Measurements from ENCODE around the gene FAM151A. TPM values are rescaled to one million over a fixed set of nuclear protein-coding genes. Genes with fewer than 3 reads are reported as not detected.

Gene FAM151A
- total RNA-seq = not detected
- long read RNA-seq, partial matches to known transcripts = 0 of 1 reads
- long read RNA-seq, other reads (novel, unspliced or antisense) = 1 of 1 reads

- no peak within 1 kb of the TSS for H3K27ac ChIP-seq
- no peak for DNase-seq
- H3K36me3 ChIP-seq = no peaks in the 10 kb centered on the region
- no peak within 1 kb of the TSS for H3K4me3 ChIP-seq
- ATAC-seq = no peak
- H3K9me3 ChIP-seq = no peaks in the 10 kb centered on the region
- TF ChIP-seq, protein P1, sequence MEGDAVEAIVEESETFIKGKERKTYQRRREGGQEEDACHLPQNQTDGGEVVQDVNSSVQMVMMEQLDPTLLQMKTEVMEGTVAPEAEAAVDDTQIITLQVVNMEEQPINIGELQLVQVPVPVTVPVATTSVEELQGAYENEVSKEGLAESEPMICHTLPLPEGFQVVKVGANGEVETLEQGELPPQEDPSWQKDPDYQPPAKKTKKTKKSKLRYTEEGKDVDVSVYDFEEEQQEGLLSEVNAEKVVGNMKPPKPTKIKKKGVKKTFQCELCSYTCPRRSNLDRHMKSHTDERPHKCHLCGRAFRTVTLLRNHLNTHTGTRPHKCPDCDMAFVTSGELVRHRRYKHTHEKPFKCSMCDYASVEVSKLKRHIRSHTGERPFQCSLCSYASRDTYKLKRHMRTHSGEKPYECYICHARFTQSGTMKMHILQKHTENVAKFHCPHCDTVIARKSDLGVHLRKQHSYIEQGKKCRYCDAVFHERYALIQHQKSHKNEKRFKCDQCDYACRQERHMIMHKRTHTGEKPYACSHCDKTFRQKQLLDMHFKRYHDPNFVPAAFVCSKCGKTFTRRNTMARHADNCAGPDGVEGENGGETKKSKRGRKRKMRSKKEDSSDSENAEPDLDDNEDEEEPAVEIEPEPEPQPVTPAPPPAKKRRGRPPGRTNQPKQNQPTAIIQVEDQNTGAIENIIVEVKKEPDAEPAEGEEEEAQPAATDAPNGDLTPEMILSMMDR (IDR thresholded peaks at IDR 0.05) = no peak
- peaks cover 6% of the 10 kb centered on the region for H3K27me3 ChIP-seq (ENCODE audit: low read depth)
- intact Hi-C loops (cut with DNase I) = no loop called here
- H3K4me1 ChIP-seq = no peaks in the 10 kb centered on the region
Observed at GRCh38 chr1:54623216-54624007, at the start of gene FAM151A. Gene FAM151A (minus strand): TSS chr1:54623525. CDS start chr1:54623395, 130 bp downstream.

GRCh38 chr1:54671985-54672608, 48.8 kb upstream of the FAM151A start:
- intact Hi-C loops (cut with DNase I) = no loop called here

DNA sequence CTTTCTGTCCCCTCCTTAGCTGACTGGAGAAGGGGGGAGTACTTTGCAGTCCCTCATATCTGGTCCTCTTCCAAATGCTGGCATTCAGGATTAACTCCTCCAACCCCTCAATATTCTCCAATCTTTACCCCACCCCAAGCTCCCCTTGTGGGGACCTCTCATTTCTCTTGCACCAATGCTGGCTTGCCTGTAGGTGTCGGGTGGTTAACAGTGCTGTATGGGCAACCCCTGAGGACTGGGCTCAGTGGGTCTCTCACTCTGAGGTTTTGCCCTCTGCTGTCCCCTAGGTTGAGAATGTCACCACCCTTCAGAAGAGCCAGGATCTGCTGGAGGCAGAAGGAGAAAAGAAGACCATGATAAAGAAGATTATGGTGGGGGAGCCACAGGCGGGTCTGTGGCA, 45.2 kb upstream of the FAM151A start:
- ATAC-seq (no peak), DNase-seq (no peak)
- no peaks in the 10 kb centered on the region for H3K4me1 ChIP-seq
- intact Hi-C loops (cut with DNase I) = no loop called here
- no peak overlapping the region for H3K4me3 ChIP-seq
- H3K9me3 ChIP-seq = no peaks in the 10 kb centered on the region
- TF ChIP-seq, protein P1 (IDR thresholded peaks at IDR 0.05) = no peak
- no peaks in the 10 kb centered on the region for H3K36me3 ChIP-seq
- H3K27me3 ChIP-seq (ENCODE audit: low read depth) = no peaks in the 10 kb centered on the region
- no peak overlapping the region for H3K27ac ChIP-seq

More at GRCh38 chr1:54671985-54672608, 48.8 kb upstream of the FAM151A start:
- TF ChIP-seq, protein P1 (IDR thresholded peaks at IDR 0.05) = peak; percentile 68
- ATAC-seq (peak; percentile 73 to 78), DNase-seq (no peak)
- Histone ChIP-seq H3K4me3 (no peak overlapping the region), H3K4me1 (no peaks in the 10 kb centered on the region), H3K27me3 (ENCODE audit: low read depth) (no peaks in the 10 kb centered on the region), H3K9me3 (no peaks in the 10 kb centered on the region), H3K36me3 (no peaks in the 10 kb centered on the region), H3K27ac (no peak overlapping the region)

DNA sequence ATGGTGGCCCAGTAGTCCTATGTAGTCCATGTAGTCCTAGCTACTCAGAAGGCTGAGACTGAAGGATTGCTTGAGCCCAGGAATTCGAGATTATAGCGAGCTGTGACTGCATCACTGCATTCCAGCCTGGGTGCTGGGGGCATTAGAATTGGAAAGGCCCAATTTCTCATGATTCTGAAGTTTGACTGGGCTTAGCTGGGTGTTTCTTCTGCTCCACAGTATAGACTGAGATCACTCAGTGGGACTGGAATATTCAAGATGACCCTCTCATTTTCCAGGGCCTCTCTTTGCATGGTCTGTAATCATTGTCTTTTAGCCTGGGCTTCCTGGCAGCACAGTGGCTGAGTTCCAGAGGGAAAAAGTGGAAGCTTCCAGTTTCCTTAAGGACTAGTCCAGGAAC, 44.5 kb upstream of the FAM151A start:
- TF ChIP-seq, protein P1 (IDR thresholded peaks at IDR 0.05) = no peak
- no peaks in the 10 kb centered on the region for H3K27me3 ChIP-seq (ENCODE audit: low read depth)
- ATAC-seq = no peak
- H3K27ac ChIP-seq = no peak overlapping the region
- no peaks in the 10 kb centered on the region for H3K36me3 ChIP-seq
- no peaks in the 10 kb centered on the region for H3K9me3 ChIP-seq
- no peak overlapping the region for H3K4me3 ChIP-seq
- DNase-seq = no peak
- intact Hi-C loops (cut with DNase I) = no loop called here
- no peaks in the 10 kb centered on the region for H3K4me1 ChIP-seq

- ATAC-seq (no peak), DNase-seq (no peak)
- Histone ChIP-seq H3K36me3 (no peaks in the 10 kb centered on the region), H3K4me3 (no peak overlapping the region), H3K27me3 (ENCODE audit: low read depth) (no peaks in the 10 kb centered on the region), H3K4me1 (no peaks in the 10 kb centered on the region), H3K9me3 (no peaks in the 10 kb centered on the region), H3K27ac (no peak overlapping the region)
- intact Hi-C loops (cut with DNase I) = no loop called here
- TF ChIP-seq, protein P1 (IDR thresholded peaks at IDR 0.05) = no peak
Observed at GRCh38 chr1:54666333-54666732, 43.0 kb upstream of the FAM151A start.

All from lower lobe of right lung (tissue), 2 donors.